Stimulated activated naive CD4-positive, alpha-beta T cell (primary cell): ENCODE data around the gene PDSS2.
A peak's percentile ranks its signal among the peaks of the same experiment; 100 is the strongest.
"Not testable (repeated sequence)": the region's sequence is repeated elsewhere in the genome, so short reads cannot be mapped to it uniquely, and the experiment has no call there.

Source experiments
- DNase-seq, 6 experiments: peaks; one replicate each; lab custom pipeline; 2025; lab: John Stamatoyannopoulos, UW

PDSS2 gene

GRCh38 chr6:107459283-107460082 lies at the start of gene PDSS2:
Gene PDSS2, minus strand, starts transcription at chr6:107459564. Its CDS starts 279 bp downstream, at chr6:107459285.
- peak; percentile 90 to 96 (median 92) for DNase-seq

- DNase-seq, result no peak
Observed at GRCh38 chr6:107506145-107506544, 46.8 kb upstream of the PDSS2 start.

- DNase-seq, result no peak
Observed at GRCh38 chr6:107504270-107505026, 45.1 kb upstream of the PDSS2 start.

- DNase-seq, result no peak
Observed at GRCh38 chr6:107496892-107497684, 37.7 kb upstream of the PDSS2 start.

- no peak for DNase-seq
Observed at GRCh38 chr6:107495971-107496370, 36.6 kb upstream of the PDSS2 start.

GRCh38 chr6:107495196-107495643 lies 35.9 kb upstream of the PDSS2 start:
- no peak for DNase-seq

- no peak for DNase-seq
Observed at GRCh38 chr6:107493158-107494057, 34.0 kb upstream of the PDSS2 start.

GRCh38 chr6:107491760-107492660 lies 32.6 kb upstream of the PDSS2 start:
- DNase-seq, result no peak

- DNase-seq, result peak in 2 of 6 experiments; percentile 12 to 16
Observed at GRCh38 chr6:107491138-107491609, 31.8 kb upstream of the PDSS2 start.

GRCh38 chr6:107490566-107491137 lies 31.3 kb upstream of the PDSS2 start:
- peak in 3 of 6 experiments; percentile 6 to 49 (median 43) for DNase-seq

GRCh38 chr6:107489636-107490565 lies 30.5 kb upstream of the PDSS2 start, which contains the start of gene SOBP:
Gene SOBP, plus strand, starts transcription at chr6:107490117. Its CDS starts 500 bp downstream, at chr6:107490617.
- DNase-seq, result peak; percentile 16 to 56 (median 30)

- peak in 3 of 6 experiments; percentile 7 to 33 (median 9) for DNase-seq
Observed at GRCh38 chr6:107488875-107489635, 29.7 kb upstream of the PDSS2 start.

GRCh38 chr6:107488174-107488874 lies 29.0 kb upstream of the PDSS2 start:
- DNase-seq, result no peak

- DNase-seq, result no peak
Observed at GRCh38 chr6:107485157-107485556, 25.8 kb upstream of the PDSS2 start.

GRCh38 chr6:107479089-107479690 lies 19.8 kb upstream of the PDSS2 start:
- DNase-seq, result no peak

- DNase-seq, result not testable (repeated sequence)
Observed at GRCh38 chr6:107475826-107476225, 16.5 kb upstream of the PDSS2 start.
